ENCODE measurements around the gene SAMD11.

Gene SAMD11

GRCh38 chr1:917466-918091 is 6.1 kb upstream of the SAMD11 start:
- no peak overlapping the region for H3K4me2 ChIP-seq (ENCODE audit: low read length)
- no peak for TF ChIP-seq EZH2phosphoT487 (IDR thresholded peaks at IDR 0.05; ENCODE audit: borderline replicate concordance, low read length)
- no peak for TF ChIP-seq CTCF (IDR thresholded peaks at IDR 0.05; ENCODE audit: low read depth, low read length, poor library complexity, severe bottlenecking)
- no peaks in the 10 kb centered on the region for H3K36me3 ChIP-seq (ENCODE audit: control insufficient read depth, low read length)
- H3K27me3 ChIP-seq (ENCODE audit: control insufficient read depth, low read length): peaks cover 39% of the 10 kb centered on the region
- H4K20me1 ChIP-seq (ENCODE audit: control insufficient read depth, insufficient read depth, low read depth, low read length): no peaks in the 10 kb centered on the region
- no peaks in the 10 kb centered on the region for H3F3A ChIP-seq (ENCODE audit: control insufficient read depth, insufficient read depth)
- H3K9me3 ChIP-seq (ENCODE audit: control insufficient read depth, insufficient read depth, low read length): no peaks in the 10 kb centered on the region
- H3K79me2 ChIP-seq (ENCODE audit: control insufficient read depth, low read length): no peaks in the 10 kb centered on the region
- H3K9me2 ChIP-seq (replicated peaks; ENCODE audit: control insufficient read depth, low read length): no peaks in the 10 kb centered on the region
- H3K27ac ChIP-seq (ENCODE audit: low read depth, low read length): no peak overlapping the region
- peaks cover 14% of the 10 kb centered on the region for H3K4me1 ChIP-seq (ENCODE audit: control insufficient read depth, low read length)
- no peak overlapping the region for H3K4me3 ChIP-seq (ENCODE audit: low read length)

GRCh38 chr1:918353-918752 is 5.4 kb upstream of the SAMD11 start:
- Histone ChIP-seq H3K36me3 (ENCODE audit: control insufficient read depth, low read length) (no peaks in the 10 kb centered on the region), H3F3A (ENCODE audit: control insufficient read depth, insufficient read depth) (no peaks in the 10 kb centered on the region), H3K27ac (ENCODE audit: low read depth, low read length) (no peak overlapping the region), H3K4me2 (ENCODE audit: low read length) (no peak overlapping the region), H3K79me2 (ENCODE audit: control insufficient read depth, low read length) (no peaks in the 10 kb centered on the region), H3K27me3 (ENCODE audit: control insufficient read depth, low read length) (peaks cover 47% of the 10 kb centered on the region), H3K9me3 (ENCODE audit: control insufficient read depth, insufficient read depth, low read length) (no peaks in the 10 kb centered on the region), H3K9me2 (replicated peaks; ENCODE audit: control insufficient read depth, low read length) (no peaks in the 10 kb centered on the region), H4K20me1 (ENCODE audit: control insufficient read depth, insufficient read depth, low read depth, low read length) (no peaks in the 10 kb centered on the region), H3K4me3 (ENCODE audit: low read length) (no peak overlapping the region), H3K4me1 (ENCODE audit: control insufficient read depth, low read length) (peaks cover 17% of the 10 kb centered on the region)
- no peak for TF ChIP-seq CTCF (IDR thresholded peaks at IDR 0.05; ENCODE audit: low read depth, low read length, poor library complexity, severe bottlenecking)
- TF ChIP-seq EZH2phosphoT487 (IDR thresholded peaks at IDR 0.05; ENCODE audit: borderline replicate concordance, low read length): no peak

GRCh38 chr1:918843-919242 is 4.9 kb upstream of the SAMD11 start:
- TF ChIP-seq EZH2phosphoT487 (IDR thresholded peaks at IDR 0.05; ENCODE audit: borderline replicate concordance, low read length) (no peak), CTCF (IDR thresholded peaks at IDR 0.05; ENCODE audit: low read depth, low read length, poor library complexity, severe bottlenecking) (no peak)
- H3K4me2 ChIP-seq (ENCODE audit: low read length): no peak overlapping the region

More at GRCh38 chr1:918843-919242, 4.9 kb upstream of the SAMD11 start:
- Histone ChIP-seq H3K9me2 (replicated peaks; ENCODE audit: control insufficient read depth, low read length) (no peaks in the 10 kb centered on the region), H3K27ac (ENCODE audit: low read depth, low read length) (no peak overlapping the region), H3K4me1 (ENCODE audit: control insufficient read depth, low read length) (peaks cover 20% of the 10 kb centered on the region), H3K4me3 (ENCODE audit: low read length) (no peak overlapping the region), H3F3A (ENCODE audit: control insufficient read depth, insufficient read depth) (no peaks in the 10 kb centered on the region), H3K9me3 (ENCODE audit: control insufficient read depth, insufficient read depth, low read length) (no peaks in the 10 kb centered on the region), H4K20me1 (ENCODE audit: control insufficient read depth, insufficient read depth, low read depth, low read length) (no peaks in the 10 kb centered on the region), H3K79me2 (ENCODE audit: control insufficient read depth, low read length) (no peaks in the 10 kb centered on the region), H3K27me3 (ENCODE audit: control insufficient read depth, low read length) (peaks cover 50% of the 10 kb centered on the region), H3K36me3 (ENCODE audit: control insufficient read depth, low read length) (no peaks in the 10 kb centered on the region)
